HG03103 (cell line): ENCODE measurements around the gene AICDA.
"Not testable (repeated sequence)": the region's sequence is repeated elsewhere in the genome, so short reads cannot be mapped to it uniquely, and the experiment has no call there.

Experiments used
- ATAC-seq: cut with Tn5 transposase; IDR thresholded peaks from one replicate; pipeline ENCODE4 v1.9.1; 2021; ENCODE audit warnings: low read depth; ENCODE audit not compliant: unreplicated experiment

AICDA gene

DNA sequence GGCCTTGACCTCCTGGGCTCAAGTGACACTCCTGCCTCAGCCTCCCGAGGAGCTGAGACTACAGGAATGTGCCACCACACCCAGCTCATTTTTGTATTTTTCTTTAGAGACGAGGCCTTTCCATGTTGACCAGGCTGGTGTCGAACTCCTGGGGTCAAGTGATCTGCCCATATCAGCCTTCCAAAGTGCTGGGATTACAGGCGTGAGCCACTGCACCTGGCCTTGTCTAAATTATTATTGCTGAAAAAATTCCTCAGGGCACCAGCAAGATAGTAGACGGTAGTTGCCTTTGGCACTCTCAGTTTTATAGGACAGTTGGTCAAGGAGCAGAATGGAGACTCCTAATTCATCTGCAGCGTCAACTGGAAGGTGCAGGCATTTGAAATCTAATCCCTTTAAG, 2.5 kb upstream of the AICDA start:
- no peak for ATAC-seq

DNA sequence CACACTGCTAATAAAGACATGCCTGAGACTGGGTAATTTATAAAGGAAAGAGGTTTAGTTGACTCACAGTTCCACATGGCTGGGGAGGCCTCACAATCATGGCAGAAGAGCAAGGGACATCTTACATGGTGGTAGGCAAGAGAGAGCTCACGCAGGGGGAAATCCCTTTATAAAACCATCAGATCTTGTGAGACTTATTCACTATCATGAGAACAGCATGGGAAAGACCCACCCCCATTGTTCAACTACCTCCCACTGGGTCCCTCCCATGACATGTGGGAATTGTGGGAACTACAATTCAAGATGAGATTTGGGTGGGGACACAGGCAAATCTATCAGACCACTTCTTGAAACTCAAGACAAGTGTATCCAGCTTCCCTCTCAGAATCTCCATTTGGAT, 1.2 kb upstream of the AICDA start:
- not testable (repeated sequence) for ATAC-seq

- ATAC-seq, result no peak
Observed at GRCh38 chr12:8609061-8609570, 3.5 kb downstream of the AICDA start.

DNA sequence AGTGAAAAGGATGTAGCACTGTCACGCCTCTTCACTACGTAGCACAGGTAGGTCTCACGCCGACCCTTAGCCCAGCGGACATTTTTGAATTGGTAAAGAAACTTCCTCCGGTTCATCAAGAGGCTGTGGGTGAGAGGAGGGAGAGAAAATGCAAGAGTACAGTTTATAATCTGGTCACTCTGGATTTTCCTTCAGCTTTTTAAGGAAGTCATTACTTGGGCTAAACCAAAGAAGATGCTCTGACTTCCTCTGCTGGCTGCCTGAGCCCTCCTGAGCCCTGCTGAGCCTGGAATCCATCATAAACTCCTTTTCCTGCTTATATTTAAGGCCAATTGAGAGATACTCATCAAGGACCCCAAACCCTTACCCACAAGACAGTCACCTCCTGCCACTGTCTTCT, 5.8 kb downstream of the AICDA start:
- no peak for ATAC-seq

GRCh38 chr12:8605057-8605456, 7.6 kb downstream of the AICDA start:
- ATAC-seq, result no peak

DNA sequence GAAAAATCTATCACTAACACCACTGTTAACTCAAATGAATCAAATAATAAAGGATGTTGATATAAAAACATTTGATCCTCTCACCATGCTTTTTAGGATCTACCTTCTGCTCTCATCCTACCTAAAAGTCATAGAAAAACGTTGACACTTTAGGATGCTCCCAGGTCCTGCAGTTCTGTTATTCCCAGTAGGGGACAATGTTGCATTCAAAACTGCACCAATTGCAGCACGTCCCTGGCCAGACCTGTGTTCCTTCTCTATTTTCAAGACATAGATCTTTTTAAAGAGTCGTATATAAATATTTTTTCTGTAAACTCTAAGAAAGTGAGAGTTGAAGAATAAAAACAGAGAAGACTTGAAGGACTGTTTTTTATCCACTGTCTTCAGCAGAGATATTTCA, 8.8 kb downstream of the AICDA start:
- no peak for ATAC-seq

DNA sequence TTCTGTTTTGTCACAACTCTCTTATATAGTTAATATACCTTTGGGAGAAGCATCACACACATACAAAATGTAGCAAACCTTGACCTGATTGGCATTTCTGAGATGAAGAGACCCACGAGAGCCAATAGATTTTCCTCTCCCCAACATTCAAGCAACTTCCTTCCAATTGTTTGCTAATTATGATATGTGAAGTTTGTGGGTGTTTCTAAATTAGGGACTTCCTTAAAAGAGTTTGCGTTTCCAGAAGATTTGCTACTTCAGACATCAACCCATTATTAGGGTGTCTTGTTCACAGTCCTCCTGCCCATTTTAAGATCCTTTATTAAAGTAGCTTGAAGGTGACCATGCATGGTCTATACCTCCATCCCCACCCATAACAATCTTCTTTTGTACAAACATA, 9.4 kb downstream of the AICDA start:
- no peak for ATAC-seq

- no peak for ATAC-seq
Observed at GRCh38 chr12:8596561-8596960, 16.1 kb downstream of the AICDA start.

DNA sequence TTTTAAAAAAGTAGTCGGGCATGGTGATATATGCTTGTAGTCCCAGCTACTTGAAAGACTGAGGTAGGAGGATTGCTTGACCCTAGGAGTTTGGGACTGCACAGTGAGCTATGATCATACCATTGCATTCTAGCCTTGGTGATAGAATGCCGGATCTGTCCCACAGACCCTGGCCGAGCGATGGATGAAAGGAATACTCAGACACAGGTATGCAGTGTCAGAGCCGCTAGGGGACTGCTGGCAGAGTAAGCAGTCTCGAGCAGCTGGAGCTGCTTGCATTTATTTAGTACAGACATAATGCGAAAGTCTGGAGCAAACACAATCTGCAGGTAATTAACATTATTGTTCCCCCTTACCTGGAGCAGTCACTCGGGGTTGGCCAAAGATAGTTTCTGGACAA, 18.6 kb downstream of the AICDA start:
- no peak for ATAC-seq

- ATAC-seq, result no peak
Observed at GRCh38 chr12:8593246-8593645, 19.4 kb downstream of the AICDA start.

DNA sequence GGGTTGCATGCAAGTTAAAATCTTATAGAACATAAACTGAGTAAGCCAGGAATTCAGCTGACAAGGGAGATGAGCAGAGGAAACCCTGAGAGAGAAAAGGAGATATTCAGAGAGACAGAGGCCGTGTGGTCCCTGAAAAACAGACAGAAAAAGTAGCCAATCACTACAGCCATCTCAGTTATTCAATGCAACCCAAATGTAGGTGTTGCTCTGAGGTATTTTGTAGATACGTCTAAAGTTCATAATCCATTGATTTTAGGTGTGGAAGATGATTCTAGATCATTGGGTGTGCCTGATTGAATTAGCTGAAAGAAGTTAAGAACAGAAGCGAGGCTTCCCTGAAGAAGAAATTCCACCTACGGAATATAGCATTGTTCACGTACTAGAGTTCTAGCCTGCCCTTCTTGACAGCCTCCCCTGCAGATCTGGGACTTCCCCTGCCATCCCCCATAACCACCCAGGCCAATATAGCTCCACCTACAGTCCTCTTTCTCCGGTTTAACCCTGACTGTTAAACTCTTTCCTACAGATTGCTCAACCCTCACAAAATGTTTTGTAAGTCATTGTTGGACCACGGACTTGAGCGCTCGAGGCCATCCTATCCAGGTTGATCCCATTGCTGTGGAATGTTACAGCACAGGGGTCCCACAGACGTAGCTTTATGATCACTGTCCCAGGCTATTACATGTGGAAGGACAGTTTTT, 21.7 kb downstream of the AICDA start:
- peak; percentile 78 for ATAC-seq

- no peak for ATAC-seq
Observed at GRCh38 chr12:8589679-8590078, 23.0 kb downstream of the AICDA start.

DNA sequence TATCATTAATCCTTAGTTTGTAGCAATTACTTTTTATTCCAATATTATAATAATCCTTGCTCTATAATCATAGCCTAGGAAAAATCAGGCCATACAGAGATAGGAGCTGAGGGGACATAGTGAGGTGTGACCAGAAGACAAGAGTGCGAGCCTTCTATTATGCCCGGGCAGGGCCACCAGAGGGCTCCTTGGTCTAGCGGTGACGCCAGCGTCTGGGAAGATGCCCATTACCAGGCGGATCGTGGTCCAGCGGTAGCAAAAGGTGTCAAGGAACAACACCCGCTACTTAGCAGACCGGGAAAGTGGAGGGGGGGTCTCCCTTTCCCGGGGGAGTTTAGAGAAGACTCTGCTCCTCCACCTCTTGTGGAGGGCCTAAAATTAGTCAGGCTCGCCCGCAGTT, 28.2 kb downstream of the AICDA start:
- not testable (repeated sequence) for ATAC-seq

GRCh38 chr12:8584004-8584403, 28.7 kb downstream of the AICDA start:
- ATAC-seq, result no peak

DNA sequence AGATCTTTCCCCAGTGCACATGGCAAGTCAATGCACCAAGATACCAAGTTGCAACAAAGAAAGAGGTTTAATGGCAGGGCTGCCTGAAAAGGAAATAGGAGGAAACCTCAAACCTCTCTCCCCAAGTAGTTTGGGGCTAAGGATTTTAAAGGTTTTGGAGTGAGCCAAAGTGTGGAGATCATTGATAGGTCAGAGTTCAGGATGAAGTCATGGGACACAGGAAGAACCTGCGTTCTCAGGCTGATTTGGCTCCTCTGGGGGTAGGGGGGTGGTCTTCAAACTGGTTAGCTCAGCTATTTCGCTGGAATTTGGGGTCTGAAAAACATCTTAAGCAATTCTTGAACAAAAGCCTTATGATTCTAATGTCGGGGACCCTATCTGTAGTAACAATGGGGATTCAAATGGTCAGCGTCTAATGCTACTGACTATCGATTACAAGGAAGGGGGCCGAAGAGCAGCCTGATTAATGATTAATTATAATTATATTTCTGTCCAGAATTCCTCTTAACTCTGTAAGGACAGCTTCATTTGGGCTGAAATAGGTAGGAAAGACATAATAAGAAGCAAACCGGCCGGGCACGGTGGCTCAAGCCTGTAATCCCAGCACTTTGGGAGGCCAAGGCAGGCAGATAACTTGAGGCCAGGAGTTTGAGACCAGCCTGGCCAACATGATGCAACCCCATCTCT, 31.4 kb downstream of the AICDA start:
- no peak for ATAC-seq

DNA sequence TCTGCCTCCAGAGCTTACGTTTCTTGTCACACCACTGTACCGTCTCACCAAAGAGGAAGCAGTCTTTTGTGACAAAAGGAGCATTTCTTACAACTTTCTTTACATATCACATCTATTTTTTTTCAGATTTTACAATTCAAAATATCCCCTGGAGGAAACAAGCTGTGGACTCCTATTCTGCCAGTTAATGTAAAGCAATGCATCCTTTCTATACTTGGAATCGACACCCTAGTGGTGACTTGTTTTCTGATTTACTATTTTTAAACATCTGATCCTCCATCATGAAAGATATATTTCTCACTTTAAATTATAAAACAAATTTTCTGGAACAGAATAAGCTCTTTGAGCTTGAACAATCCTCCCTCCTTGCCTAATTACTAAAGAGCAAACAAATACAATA, 34.8 kb downstream of the AICDA start:
- no peak for ATAC-seq

DNA sequence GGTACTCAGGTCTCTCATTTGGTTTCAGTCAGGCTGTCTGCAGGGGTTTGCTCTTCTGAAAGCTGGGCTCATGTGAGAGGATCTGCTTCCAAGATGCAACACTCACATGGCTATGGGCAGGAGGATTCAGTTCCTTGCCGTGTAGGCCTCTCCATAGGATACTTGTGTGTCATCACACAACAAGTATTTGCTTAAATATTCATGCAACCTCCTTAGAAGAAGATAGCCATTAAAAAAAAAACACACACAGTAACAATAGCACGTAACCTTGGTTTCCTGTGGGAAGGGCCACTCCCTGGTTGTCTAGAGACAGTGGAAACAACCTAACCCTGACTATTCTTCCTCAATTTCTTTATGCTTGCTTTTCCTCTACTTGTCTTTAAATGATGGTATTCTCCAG, 40.2 kb downstream of the AICDA start:
- no peak for ATAC-seq

GRCh38 chr12:8566525-8566924, 46.1 kb downstream of the AICDA start:
- ATAC-seq, result no peak

DNA sequence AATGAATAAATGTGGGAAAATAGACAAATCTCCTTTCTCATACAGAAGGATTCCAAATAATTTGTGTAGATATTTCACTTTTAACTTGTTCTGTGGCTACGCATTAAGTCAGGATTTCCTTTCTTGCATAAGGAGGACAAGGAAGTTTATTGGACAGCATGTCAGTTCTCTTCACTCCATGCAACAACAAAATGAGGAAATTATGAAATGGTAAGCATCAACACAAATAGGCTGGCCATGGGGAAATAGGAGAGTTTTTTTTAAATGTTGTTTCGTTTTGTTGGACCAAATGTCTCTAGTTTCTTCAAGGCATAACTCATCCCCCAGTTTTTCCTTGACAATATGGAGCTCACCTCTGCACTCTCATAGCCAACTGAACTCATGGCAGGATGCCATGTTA, 46.6 kb downstream of the AICDA start:
- not testable (repeated sequence) for ATAC-seq

DNA sequence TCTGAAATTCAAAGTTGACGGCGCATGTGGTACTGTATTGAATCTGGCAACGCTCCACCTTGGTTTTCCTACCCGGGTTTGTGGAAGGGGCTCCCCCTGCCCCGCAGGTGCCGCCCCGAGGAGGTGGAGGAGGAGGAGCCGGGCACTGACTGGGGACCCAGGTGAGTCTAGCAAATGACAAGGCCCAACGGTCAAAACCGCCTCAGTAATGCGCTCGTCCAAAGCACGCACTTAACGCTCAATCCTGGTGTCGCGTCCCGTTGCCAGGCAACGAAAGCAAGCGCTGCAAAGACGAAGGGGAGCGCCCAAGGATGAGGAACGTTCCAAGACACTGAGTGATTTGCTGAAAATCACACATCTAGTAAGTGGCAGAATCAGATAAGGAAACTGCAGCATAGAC, 48.0 kb downstream of the AICDA start:
- no peak for ATAC-seq

GRCh38 chr12:8563356-8563755, 49.3 kb downstream of the AICDA start:
- ATAC-seq, result no peak

- no peak for ATAC-seq
Observed at GRCh38 chr12:8562310-8562709, 50.3 kb downstream of the AICDA start.
